Measurements from ENCODE around the gene KCTD17.

The KCTD17 gene

DNA sequence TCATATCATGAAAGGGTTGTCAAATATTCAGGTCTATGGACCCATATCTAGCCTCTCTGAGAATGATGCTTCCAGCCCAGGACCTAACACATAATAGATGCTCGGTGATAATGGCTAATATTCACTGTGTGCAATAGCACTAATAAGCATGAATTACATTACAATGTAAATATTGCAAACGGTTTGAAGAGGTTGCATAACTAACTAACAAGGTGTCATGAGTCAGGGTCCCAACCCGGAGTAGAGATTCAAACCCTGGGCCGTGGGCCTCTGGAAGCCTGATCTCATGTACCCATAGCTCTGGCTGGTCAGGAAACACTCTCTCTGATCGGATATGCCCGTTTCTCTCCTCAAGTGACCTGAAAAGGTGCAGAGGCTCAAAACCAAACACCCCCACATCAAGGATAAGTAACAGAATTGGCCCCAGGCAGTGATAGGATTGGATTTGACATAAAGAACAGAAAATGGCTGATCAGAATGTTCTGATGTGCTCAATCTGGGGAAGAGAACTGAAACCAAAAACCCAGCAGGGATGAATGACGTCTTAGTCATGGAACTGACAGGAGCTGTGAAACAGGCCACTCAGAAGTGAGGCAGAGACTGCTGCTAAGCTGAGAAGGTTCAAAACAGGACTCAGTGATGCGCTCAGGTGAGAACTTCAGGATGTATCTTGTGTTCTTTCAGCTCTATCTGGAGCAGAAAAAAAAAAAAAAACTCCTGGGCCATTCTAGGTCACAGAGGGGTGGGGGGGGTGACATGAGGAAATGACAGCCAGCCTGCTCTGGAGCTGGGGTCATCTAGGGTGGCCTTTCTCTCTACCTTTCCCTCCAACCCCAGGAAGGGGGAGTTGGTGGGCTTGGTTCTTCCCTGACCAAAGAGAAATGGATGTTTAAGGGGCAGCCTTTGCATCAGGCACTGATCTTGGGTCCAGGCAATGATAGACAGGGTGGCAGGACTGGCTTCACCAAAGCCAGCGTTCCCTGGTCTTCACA, 6.6 kb upstream of the KCTD17 start:
- WGBS, 2 donors (ENCODE audit: extremely low coverage in 2 of 2, insufficient read length in 2 of 2, insufficient replicate concordance in 1 of 2): no CpG with 5 or more reads among the region's 9 CpGs
- no peaks in the 10 kb centered on the region for H3K27me3 ChIP-seq (ENCODE audit: control insufficient read depth in 3 of 3, insufficient read depth in 3 of 3, low read depth in 1 of 3, low read length in 3 of 3)

GRCh38 chr22:37045958-37046357, 5.6 kb upstream of the KCTD17 start:
- Histone ChIP-seq H3K14ac (ENCODE audit: low read length) (no peak overlapping the region), H2AK5ac (ENCODE audit: low read depth, low read length) (peak overlapping the region; percentile 53), H3K23ac (ENCODE audit: low read depth, low read length, poor library complexity) (no peak overlapping the region), H3K9me3 (replicated peaks in 1 of 2; ENCODE audit: control insufficient read depth in 2 of 2, insufficient read depth in 1 of 2, low read depth in 1 of 2, low read length in 2 of 2) (no peaks in the 10 kb centered on the region), H2AFZ (ENCODE audit: low read length) (no peak overlapping the region), H3K4me3 (ENCODE audit: low read length in 2 of 2) (no peak overlapping the region), H2BK15ac (ENCODE audit: low read length) (peak overlapping the region; percentile 28), H2BK120ac (ENCODE audit: low read depth, low read length) (no peak overlapping the region), H4K91ac (ENCODE audit: low read depth, low read length, poor library complexity) (no peak overlapping the region), H3K27me3 (ENCODE audit: control insufficient read depth in 3 of 3, insufficient read depth in 3 of 3, low read depth in 1 of 3, low read length in 3 of 3) (peaks cover 0 to 4% (median 0%) of the 10 kb centered on the region in 3 experiments), H2BK12ac (ENCODE audit: low read length) (no peak overlapping the region), H3K36me3 (replicated peaks in 1 of 2; ENCODE audit: control insufficient read depth in 2 of 2, insufficient read depth in 2 of 2, low read length in 2 of 2) (no peaks in the 10 kb centered on the region), H2BK5ac (ENCODE audit: low read length) (no peak overlapping the region), H3K79me1 (ENCODE audit: low read depth, low read length) (no peaks in the 10 kb centered on the region), H3K18ac (ENCODE audit: low read length) (no peak overlapping the region), H4K8ac (ENCODE audit: low read depth, low read length) (no peak overlapping the region), H3K4me2 (ENCODE audit: insufficient read depth, low read length, poor library complexity, severe bottlenecking) (no peak overlapping the region), H3K9ac (ENCODE audit: low read depth, low read length, poor library complexity) (peak overlapping the region; percentile 53), H3K4me1 (ENCODE audit: control insufficient read depth in 2 of 2, insufficient read depth in 1 of 2, low read depth in 1 of 2, low read length in 2 of 2) (peaks cover 2 to 6% of the 10 kb centered on the region in 2 donors), H3K4ac (ENCODE audit: low read length) (no peak overlapping the region), H3K27ac (replicated peaks; ENCODE audit: low read length) (no peak overlapping the region)
- peak; percentile 18 for DNase-seq (ENCODE audit: low spot score)
- WGBS, 2 donors (ENCODE audit: extremely low coverage in 2 of 2, insufficient read length in 2 of 2, insufficient replicate concordance in 1 of 2): no CpG with 5 or more reads among the region's 4 CpGs

More for the DNA sequence above, 6.6 kb upstream of the KCTD17 start:
- Histone ChIP-seq H2AFZ (ENCODE audit: low read length) (peak overlapping the region; percentile 42), H2BK120ac (ENCODE audit: low read depth, low read length) (no peak overlapping the region), H3K36me3 (replicated peaks in 1 of 2; ENCODE audit: control insufficient read depth in 2 of 2, insufficient read depth in 2 of 2, low read length in 2 of 2) (no peaks in the 10 kb centered on the region), H2BK12ac (ENCODE audit: low read length) (peak overlapping the region; percentile 24), H3K27ac (replicated peaks; ENCODE audit: low read length) (no peak overlapping the region), H2BK5ac (ENCODE audit: low read length) (no peak overlapping the region), H4K8ac (ENCODE audit: low read depth, low read length) (no peak overlapping the region), H3K79me1 (ENCODE audit: low read depth, low read length) (no peaks in the 10 kb centered on the region), H3K4ac (ENCODE audit: low read length) (no peak overlapping the region), H2AK5ac (ENCODE audit: low read depth, low read length) (no peak overlapping the region), H2BK15ac (ENCODE audit: low read length) (no peak overlapping the region), H3K9me3 (replicated peaks in 1 of 2; ENCODE audit: control insufficient read depth in 2 of 2, insufficient read depth in 1 of 2, low read depth in 1 of 2, low read length in 2 of 2) (no peaks in the 10 kb centered on the region), H4K91ac (ENCODE audit: low read depth, low read length, poor library complexity) (no peak overlapping the region), H3K4me1 (ENCODE audit: control insufficient read depth in 2 of 2, insufficient read depth in 1 of 2, low read depth in 1 of 2, low read length in 2 of 2) (peaks cover 4 to 5% of the 10 kb centered on the region in 2 donors), H3K4me3 (ENCODE audit: low read length in 2 of 2) (no peak overlapping the region), H3K9ac (ENCODE audit: low read depth, low read length, poor library complexity) (no peak overlapping the region), H3K23ac (ENCODE audit: low read depth, low read length, poor library complexity) (no peak overlapping the region), H3K18ac (ENCODE audit: low read length) (no peak overlapping the region), H3K14ac (ENCODE audit: low read length) (no peak overlapping the region), H3K4me2 (ENCODE audit: insufficient read depth, low read length, poor library complexity, severe bottlenecking) (no peak overlapping the region)
- no peak for DNase-seq (ENCODE audit: low spot score)

- no peak overlapping the region for H3K14ac ChIP-seq (ENCODE audit: low read length)
- no peak overlapping the region for H4K8ac ChIP-seq (ENCODE audit: low read depth, low read length)
- H3K4ac ChIP-seq (ENCODE audit: low read length): peak overlapping the region; percentile 57
- no peak overlapping the region for H2BK12ac ChIP-seq (ENCODE audit: low read length)
- H3K27me3 ChIP-seq (ENCODE audit: control insufficient read depth in 3 of 3, insufficient read depth in 3 of 3, low read depth in 1 of 3, low read length in 3 of 3): peaks cover 0 to 4% (median 0%) of the 10 kb centered on the region in 3 experiments
- H2BK120ac ChIP-seq (ENCODE audit: low read depth, low read length): no peak overlapping the region
- DNase-seq (ENCODE audit: low spot score): no peak
- H3K27ac ChIP-seq (replicated peaks; ENCODE audit: low read length): no peak overlapping the region
- no peaks in the 10 kb centered on the region for H3K9me3 ChIP-seq (replicated peaks in 1 of 2; ENCODE audit: control insufficient read depth in 2 of 2, insufficient read depth in 1 of 2, low read depth in 1 of 2, low read length in 2 of 2)
- peaks cover 0 to 7% of the 10 kb centered on the region in 2 donors for H3K4me1 ChIP-seq (ENCODE audit: control insufficient read depth in 2 of 2, insufficient read depth in 1 of 2, low read depth in 1 of 2, low read length in 2 of 2)
- no peak overlapping the region for H2BK5ac ChIP-seq (ENCODE audit: low read length)
- WGBS, 2 donors (ENCODE audit: extremely low coverage in 2 of 2, insufficient read length in 2 of 2, insufficient replicate concordance in 1 of 2): no CpG with 5 or more reads among the region's 6 CpGs
- peak overlapping the region; percentile 49 for H2AFZ ChIP-seq (ENCODE audit: low read length)
- no peak overlapping the region for H4K91ac ChIP-seq (ENCODE audit: low read depth, low read length, poor library complexity)
- H3K36me3 ChIP-seq (replicated peaks in 1 of 2; ENCODE audit: control insufficient read depth in 2 of 2, insufficient read depth in 2 of 2, low read length in 2 of 2): no peaks in the 10 kb centered on the region
- peak overlapping the region; percentile 28 for H2BK15ac ChIP-seq (ENCODE audit: low read length)
- no peak overlapping the region for H3K23ac ChIP-seq (ENCODE audit: low read depth, low read length, poor library complexity)
- peak overlapping the region; percentile 53 for H2AK5ac ChIP-seq (ENCODE audit: low read depth, low read length)
- H3K4me3 ChIP-seq (ENCODE audit: low read length in 2 of 2): no peak overlapping the region
- H3K9ac ChIP-seq (ENCODE audit: low read depth, low read length, poor library complexity): peak overlapping the region; percentile 53
- no peak overlapping the region for H3K4me2 ChIP-seq (ENCODE audit: insufficient read depth, low read length, poor library complexity, severe bottlenecking)
- no peaks in the 10 kb centered on the region for H3K79me1 ChIP-seq (ENCODE audit: low read depth, low read length)
- peak overlapping the region; percentile 72 for H3K18ac ChIP-seq (ENCODE audit: low read length)
Observed at GRCh38 chr22:37046589-37046988, 5.0 kb upstream of the KCTD17 start.

- H2BK15ac ChIP-seq (ENCODE audit: low read length): no peak overlapping the region
- no peak overlapping the region for H2BK5ac ChIP-seq (ENCODE audit: low read length)
- H3K27me3 ChIP-seq (ENCODE audit: control insufficient read depth in 3 of 3, insufficient read depth in 3 of 3, low read depth in 1 of 3, low read length in 3 of 3): peaks cover 0 to 4% (median 0%) of the 10 kb centered on the region in 3 experiments
- H4K91ac ChIP-seq (ENCODE audit: low read depth, low read length, poor library complexity): no peak overlapping the region
- H3K4me3 ChIP-seq (ENCODE audit: low read length in 2 of 2): no peak overlapping the region
- H3K14ac ChIP-seq (ENCODE audit: low read length): no peak overlapping the region
- H2AFZ ChIP-seq (ENCODE audit: low read length): peak overlapping the region; percentile 49
- H3K9ac ChIP-seq (ENCODE audit: low read depth, low read length, poor library complexity): peak overlapping the region; percentile 32
- H3K79me1 ChIP-seq (ENCODE audit: low read depth, low read length): no peaks in the 10 kb centered on the region
- no peak overlapping the region for H3K27ac ChIP-seq (replicated peaks; ENCODE audit: low read length)
- no peaks in the 10 kb centered on the region for H3K9me3 ChIP-seq (replicated peaks in 1 of 2; ENCODE audit: control insufficient read depth in 2 of 2, insufficient read depth in 1 of 2, low read depth in 1 of 2, low read length in 2 of 2)
- no peak overlapping the region for H2BK12ac ChIP-seq (ENCODE audit: low read length)
- H3K4me2 ChIP-seq (ENCODE audit: insufficient read depth, low read length, poor library complexity, severe bottlenecking): no peak overlapping the region
- peak overlapping the region; percentile 63 for H2AK5ac ChIP-seq (ENCODE audit: low read depth, low read length)
- H3K23ac ChIP-seq (ENCODE audit: low read depth, low read length, poor library complexity): no peak overlapping the region
- H3K18ac ChIP-seq (ENCODE audit: low read length): peak overlapping the region; percentile 72
- H3K4ac ChIP-seq (ENCODE audit: low read length): no peak overlapping the region
- no peaks in the 10 kb centered on the region for H3K36me3 ChIP-seq (replicated peaks in 1 of 2; ENCODE audit: control insufficient read depth in 2 of 2, insufficient read depth in 2 of 2, low read length in 2 of 2)
- no peak overlapping the region for H4K8ac ChIP-seq (ENCODE audit: low read depth, low read length)
- WGBS, 2 donors (ENCODE audit: extremely low coverage in 2 of 2, insufficient read length in 2 of 2, insufficient replicate concordance in 1 of 2): no CpG with 5 or more reads among the region's 7 CpGs
- peaks cover 0 to 7% of the 10 kb centered on the region in 2 donors for H3K4me1 ChIP-seq (ENCODE audit: control insufficient read depth in 2 of 2, insufficient read depth in 1 of 2, low read depth in 1 of 2, low read length in 2 of 2)
- no peak for DNase-seq (ENCODE audit: low spot score)
- H2BK120ac ChIP-seq (ENCODE audit: low read depth, low read length): no peak overlapping the region
Observed at GRCh38 chr22:37047006-37047405, 4.5 kb upstream of the KCTD17 start.
